Measurements from ENCODE around the gene NOTCH1.
A peak's percentile ranks its signal among the peaks of the same experiment; 100 is the strongest.

Gene NOTCH1

DNA sequence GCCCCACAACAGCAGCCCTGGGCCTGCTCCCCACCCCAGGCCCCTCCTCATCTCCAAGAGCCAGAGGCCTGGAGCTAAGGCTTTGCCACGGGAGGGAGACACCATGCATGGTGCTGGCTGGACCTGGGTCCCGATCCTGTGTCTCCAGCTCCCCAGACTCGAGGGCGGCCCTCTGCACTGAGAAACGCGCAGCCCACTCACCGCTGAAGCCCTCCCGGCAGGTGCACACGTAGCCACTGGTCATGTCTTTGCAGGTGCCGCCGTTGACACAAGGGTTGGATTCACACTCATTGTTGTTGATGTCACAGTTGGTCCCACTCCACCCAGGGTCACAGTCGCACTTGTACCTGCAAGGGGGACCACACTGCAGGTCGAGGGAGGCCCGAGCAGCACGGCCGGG, 32.7 kb downstream of the NOTCH1 start:
- DNase-seq, result no peak

DNA sequence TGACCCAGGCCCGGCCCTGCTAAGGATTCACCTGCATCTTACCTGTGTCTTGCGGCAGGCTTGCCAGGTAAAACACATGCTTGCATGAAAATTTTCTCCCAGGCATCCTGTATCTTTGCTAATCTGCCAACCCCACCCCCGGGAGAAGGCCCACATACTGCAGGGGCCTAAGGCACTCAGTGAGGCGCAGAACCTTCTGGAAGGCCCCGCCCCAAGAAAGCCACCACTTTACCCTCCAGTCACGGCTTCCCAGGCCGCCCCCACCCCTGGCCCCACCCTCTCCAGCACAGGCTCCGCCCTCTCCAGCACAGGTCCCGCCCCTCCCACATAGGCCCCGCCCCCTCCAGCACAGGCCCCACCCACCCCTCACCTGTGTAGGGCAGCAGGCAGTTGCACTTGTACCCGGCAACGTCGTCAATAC, 33.2 kb downstream of the NOTCH1 start:
- DNase-seq, result peak; percentile 25

GRCh38 chr9:136511670-136512592, 33.9 kb downstream of the NOTCH1 start:
- no peak for DNase-seq

GRCh38 chr9:136511144-136511669, 34.6 kb downstream of the NOTCH1 start:
- no peak for DNase-seq

- no peak for DNase-seq
Observed at GRCh38 chr9:136510561-136510960, 35.3 kb downstream of the NOTCH1 start.

- no peak for DNase-seq
Observed at GRCh38 chr9:136509549-136509948, 36.3 kb downstream of the NOTCH1 start.

DNA sequence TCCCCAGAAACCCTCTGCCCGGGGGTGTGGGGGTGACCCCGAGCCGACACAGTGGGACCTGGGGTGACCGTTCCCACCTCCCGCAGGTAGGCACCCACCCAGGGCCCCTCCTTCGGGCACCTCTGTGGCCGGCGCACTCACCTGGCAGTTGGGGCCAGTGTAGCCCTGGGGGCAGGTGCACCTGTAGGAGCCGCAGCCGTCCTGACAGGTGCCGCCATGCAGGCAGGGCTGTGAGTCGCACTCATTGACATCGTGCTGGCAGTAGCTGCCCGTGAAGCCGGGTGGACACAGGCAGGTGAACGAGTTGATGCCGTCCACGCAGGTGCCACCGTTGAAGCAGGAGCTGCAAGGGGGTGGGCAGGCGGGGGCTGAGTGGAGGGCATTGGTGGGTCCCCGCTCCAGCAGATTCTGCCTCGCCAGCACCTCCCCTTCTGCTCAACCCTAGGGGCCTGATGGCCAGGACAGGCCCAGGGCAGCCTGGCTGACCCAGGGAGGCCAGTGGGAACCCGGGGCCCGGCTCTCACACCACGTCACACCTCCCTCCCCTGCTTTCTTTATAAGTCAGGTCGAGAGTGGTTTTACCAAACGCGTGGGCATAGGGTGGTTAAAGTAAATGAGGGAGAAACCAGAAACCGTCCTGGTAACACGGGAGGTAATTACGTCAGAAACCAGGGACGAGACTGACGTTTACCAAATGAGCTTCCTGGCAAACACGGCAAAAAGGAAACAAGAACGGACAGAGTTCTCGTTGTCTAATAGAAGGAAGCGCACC, 36.9 kb downstream of the NOTCH1 start:
- DNase-seq, result no peak

DNA sequence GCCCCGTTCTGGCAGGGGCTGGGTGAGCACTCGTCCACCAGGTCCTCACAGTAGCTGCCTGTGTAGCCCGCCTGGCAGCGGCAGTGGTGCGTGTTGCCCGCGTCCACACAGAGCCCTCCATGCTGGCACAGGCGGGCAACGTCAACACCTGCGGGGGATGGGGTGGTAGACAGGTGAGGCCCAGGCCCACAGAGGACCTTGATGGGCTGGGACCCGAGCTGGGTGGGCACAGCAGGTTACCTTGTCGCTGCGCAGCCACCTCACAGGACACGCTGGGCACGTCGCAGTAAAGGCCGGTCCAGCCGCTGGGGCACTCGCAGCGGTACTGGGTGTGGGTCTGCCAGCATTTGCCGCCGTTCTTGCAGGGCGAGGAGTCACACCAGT, 37.9 kb downstream of the NOTCH1 start:
- no peak for DNase-seq

DNA sequence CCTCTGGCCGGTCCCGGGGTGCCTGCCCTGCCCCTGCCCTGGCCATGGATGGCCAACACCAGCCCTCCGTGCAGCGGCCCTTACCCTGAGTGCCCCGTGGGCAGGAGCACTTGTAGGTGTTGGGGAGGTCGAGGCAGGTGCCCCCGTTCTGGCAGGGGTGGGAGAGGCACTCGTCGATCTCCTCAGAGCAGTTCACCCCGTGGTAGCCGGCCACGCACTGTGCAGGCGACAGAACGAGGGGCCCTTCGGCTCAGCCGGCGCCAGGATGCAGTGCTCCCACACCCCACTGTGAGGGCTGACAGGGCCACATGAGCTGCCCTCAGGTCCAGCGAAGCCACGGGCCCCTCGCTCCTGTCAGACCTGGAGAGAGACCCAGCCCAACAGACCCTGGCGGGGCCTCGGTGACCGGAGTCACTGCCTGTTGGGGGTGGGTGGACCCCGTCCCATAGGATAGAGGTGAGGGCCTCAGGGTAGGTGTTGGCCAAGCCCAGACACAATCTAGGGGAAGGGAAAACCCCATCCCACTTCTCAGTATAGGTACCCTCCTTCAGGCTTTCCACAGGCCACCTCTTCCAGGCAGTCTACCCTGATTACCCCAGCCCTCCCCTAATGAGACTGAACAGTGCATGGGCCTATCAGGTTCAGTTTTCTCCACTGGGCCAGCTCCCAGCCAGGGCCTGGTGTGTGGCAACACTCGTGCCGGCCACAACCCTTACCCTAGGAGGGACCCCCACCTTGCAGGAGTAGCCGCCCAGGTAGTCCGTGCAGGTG, 38.4 kb downstream of the NOTCH1 start:
- no peak for DNase-seq

- DNase-seq, result no peak
Observed at GRCh38 chr9:136506425-136506824, 39.4 kb downstream of the NOTCH1 start.

GRCh38 chr9:136505406-136506403, 40.1 kb downstream of the NOTCH1 start:
- no peak for DNase-seq

DNA sequence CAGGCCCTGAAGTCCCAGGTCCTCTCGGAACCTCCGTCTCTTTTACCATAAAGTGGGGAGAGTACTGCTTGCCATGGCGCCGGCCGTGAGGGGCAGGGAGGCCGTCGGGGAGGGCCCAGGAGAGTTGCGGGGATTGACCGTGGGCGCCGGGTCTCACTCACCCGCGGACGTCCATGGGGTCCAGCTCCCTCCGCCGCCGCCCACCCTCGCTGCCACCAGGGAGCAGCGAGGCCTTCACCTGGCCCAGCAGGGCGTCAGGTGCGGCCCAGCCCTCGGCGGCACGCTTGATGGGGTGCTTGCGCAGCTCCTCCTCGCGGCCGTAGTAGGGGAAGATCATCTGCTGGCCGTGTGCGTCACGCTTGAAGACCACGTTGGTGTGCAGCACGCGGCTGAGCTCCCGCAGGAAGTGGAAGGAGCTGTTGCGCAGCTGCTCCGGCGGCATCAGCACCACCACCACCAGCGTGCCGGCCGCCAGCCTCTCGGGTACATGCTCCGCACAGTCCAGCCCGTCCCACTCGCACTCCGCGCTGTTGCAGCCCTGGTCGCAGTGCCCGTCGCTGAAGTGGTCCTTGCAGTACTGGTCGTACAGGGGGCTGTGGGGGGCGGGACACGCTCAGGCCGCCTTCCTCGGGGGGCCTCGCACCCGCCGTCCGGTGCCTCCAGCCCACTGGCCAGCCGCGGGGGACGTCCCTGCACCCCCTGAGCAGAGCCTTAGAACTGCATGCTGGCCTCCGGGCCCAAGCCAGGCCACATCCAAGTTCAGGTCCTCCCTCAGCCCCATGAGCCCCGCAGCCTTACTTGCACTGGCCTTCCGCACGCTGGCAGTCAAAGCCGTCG, 41.1 kb downstream of the NOTCH1 start:
- no peak for DNase-seq

DNA sequence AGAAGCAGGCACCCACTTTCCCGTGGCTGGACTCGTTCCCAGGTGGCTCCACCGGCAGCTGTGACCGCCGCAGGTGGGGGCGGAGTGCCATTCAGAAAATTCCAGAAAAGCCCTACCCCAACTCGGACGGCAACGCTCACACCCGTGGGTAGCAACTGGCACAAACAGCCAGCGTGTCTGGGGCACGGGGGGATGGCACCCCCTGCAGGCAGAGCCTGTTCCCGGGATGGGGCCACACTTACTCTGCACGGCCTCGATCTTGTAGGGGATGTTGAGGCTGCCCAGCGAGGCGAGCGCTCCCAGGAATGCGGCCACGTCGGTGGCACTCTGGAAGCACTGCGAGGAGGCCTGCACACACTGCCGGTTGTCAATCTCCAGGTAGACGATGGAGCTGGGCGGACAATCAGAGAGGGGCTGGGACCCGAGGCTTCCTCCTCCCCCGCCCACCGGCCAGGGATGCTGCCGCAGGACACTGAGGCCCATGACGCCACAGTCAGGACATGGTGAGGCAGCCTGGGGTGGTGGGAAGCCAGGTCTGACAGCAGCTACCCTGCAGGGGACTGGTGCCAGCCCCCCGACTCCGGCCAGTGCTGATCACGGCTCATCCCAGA, 42.8 kb downstream of the NOTCH1 start:
- DNase-seq, result no peak

DNA sequence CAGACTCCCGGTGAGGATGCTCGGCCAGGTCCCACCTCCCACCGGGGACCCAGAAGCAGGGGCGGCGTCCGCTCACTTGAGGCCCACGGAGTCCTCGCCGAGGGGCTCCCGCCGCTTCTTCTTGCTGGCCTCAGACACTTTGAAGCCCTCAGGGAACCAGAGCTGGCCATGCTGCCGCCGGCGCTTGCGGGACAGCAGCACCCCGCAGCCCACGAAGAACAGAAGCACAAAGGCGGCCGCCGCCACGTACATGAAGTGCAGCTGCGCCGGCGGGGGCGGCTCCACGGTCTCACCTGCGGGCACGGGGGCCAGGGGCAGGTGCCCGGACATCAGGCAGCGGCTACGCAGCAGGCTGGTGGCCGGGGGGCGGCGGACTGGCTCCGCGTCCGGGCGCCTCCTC, 43.7 kb downstream of the NOTCH1 start:
- no peak for DNase-seq

DNA sequence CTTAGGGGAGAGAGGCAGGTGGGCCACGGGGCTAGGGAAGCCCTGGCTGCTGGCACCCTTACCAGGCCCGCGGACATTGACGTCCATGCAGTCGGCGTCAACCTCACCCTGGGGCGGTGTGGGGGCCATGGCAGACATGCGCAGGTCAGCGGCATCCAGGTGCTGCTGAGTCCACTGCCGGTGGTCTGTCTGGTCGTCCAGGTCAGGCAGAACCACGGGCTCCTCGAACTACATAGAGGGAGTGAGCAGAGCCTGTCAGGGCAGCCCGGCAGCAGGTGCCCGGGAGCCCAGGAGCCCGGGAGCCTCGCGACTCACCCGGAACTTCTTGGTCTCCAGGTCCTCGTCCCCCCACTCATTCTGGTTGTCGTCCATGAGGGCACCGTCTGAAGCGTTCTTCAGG, 44.2 kb downstream of the NOTCH1 start:
- DNase-seq, result no peak

- no peak for DNase-seq
Observed at GRCh38 chr9:136499935-136500910, 45.6 kb downstream of the NOTCH1 start.

DNA sequence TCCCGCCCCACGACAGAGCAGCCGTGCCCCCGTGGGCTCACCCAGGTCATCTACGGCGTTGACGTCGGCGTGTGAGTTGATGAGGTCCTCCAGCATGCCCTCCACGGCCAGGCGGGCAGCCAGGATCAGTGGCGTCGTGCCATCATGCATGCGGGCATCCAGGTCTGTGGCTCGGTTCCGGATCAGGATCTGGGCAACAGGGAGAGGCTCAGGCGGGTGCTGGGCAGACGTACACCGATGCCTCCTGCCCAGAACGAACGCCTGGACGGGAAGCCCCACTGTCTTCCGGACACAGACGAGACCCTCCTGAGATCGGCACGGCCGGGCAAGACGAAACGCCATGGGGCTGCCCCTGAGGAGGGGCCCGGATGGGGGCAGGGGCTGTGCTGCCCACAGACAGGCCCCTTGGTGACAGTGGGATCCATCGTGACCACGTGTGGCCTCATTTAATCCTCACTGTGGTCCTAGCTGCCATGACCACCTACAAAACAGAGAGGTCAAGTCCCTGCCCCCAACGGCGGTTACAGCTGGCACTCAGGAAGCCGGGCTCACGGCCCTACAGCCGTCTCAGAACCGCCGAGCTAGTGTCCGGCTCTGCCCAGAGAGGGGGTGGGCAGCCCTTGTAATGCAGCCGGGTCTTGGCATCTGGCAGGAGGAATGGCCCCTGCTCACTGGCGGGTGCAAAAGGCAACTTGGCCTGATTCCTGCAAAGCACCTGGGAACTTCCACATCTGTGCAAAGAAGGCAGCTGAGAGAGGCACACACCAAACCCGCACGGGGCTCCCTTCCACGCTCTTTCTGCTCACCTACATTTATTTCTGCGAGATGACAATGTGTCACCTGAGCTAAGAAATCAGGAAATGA, 46.5 kb downstream of the NOTCH1 start:
- DNase-seq, result no peak

All from CD4-positive, alpha-beta T cell treated with Interleukin-17A for 4 hours (primary cell).